AG10803 (cell line): ENCODE data around the gene CTPS1.

ENCODE experiments used
- DNase-seq: peaks from one replicate; pipeline ENCODE4 v3.0.0; 2010; ENCODE audit warnings: low read depth
- H3K4me3 ChIP-seq: 2 replicates; pipeline ENCODE4 v1.5.1; 2011; ENCODE audit warnings: mild to moderate bottlenecking, low read length, control low read depth
- TF ChIP-seq, protein P1 (sequence below): conservative IDR thresholded peaks from 2 replicates; pipeline ENCODE4 v1.5.1; 2011; ENCODE audit warnings: mild to moderate bottlenecking, low read length, control low read depth, inconsistent platforms

CTPS1 gene

DNA sequence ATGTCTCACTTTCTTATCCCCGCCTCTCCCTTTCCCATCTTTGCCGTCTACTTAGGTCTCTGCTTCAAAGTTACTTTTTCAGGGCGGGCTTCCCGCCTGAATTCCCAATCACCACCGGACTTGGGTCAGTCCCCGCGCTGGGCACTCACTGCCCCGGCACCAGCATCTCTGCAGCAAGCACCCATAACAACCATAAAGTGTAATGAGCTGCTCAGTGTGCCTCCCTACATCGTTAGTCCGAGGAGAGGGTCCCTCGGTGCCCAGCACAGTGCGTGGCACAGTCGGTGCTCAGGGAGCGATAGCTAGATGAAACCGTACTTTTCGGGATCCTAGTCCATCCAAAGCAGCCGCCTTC, 633 bp upstream of the CTPS1 start:
- DNase-seq, result no peak
- TF ChIP-seq, protein P1, sequence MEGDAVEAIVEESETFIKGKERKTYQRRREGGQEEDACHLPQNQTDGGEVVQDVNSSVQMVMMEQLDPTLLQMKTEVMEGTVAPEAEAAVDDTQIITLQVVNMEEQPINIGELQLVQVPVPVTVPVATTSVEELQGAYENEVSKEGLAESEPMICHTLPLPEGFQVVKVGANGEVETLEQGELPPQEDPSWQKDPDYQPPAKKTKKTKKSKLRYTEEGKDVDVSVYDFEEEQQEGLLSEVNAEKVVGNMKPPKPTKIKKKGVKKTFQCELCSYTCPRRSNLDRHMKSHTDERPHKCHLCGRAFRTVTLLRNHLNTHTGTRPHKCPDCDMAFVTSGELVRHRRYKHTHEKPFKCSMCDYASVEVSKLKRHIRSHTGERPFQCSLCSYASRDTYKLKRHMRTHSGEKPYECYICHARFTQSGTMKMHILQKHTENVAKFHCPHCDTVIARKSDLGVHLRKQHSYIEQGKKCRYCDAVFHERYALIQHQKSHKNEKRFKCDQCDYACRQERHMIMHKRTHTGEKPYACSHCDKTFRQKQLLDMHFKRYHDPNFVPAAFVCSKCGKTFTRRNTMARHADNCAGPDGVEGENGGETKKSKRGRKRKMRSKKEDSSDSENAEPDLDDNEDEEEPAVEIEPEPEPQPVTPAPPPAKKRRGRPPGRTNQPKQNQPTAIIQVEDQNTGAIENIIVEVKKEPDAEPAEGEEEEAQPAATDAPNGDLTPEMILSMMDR, result no peak
- peak overlapping the region; percentile 85 for H3K4me3 ChIP-seq

DNA sequence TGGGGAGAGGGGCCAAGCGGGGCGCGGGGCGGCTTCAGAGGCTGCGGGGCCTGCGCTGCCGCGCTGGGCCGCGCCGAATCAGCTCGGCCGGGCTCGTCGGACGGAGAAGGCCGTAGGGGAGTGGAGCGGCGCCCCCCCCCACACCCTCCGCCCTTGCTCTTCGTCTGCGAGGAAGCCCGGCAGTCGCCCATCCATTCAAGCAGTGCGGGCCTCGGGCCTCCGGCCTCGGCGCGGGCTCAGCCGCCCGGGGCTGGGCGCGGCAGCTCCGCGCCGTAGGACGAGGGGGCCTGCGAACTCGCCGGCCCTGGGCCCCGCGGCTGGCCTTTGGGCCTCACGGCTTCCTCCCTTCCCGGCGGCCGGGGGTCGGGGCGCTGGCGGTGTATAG, 564 bp downstream of the CTPS1 start:
- TF ChIP-seq, protein P1, result no peak
- H3K4me3 ChIP-seq, result peak overlapping the region; percentile 85
- DNase-seq, result no peak

DNA sequence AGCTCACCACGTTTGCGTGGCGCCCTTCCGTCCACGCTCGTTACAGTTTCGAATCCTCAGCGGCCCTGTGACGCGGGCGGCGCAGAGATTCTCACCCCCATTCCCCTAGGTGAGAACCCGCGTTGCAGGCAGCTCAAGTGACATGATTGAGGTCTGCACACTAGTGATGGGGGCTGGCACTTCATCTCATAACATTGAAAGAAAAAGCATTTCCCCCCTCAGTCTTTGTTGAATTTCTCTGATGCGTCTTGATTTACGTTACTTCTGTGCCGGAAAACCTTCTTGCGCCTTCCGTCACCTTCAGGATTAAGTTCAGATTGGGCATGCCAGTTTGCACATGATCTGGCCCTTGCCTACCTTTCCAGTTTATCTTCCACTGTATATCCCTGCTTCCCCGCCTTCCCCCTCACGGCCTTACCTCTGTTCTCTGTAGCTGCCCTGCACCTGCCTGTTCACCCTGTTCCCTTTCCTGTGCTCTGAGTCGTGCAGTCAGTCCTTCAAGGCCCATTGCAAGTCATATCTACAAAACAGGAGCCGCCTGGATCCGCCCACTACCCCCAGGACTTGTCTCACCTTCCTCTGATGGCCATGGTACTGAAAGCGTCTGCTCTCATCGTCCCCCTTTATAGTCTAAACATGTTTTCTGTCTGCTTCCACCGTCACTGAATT, 1.1 kb downstream of the CTPS1 start:
- peak overlapping the region; percentile 85 for H3K4me3 ChIP-seq
- TF ChIP-seq, protein P1, result no peak
- no peak for DNase-seq

DNA sequence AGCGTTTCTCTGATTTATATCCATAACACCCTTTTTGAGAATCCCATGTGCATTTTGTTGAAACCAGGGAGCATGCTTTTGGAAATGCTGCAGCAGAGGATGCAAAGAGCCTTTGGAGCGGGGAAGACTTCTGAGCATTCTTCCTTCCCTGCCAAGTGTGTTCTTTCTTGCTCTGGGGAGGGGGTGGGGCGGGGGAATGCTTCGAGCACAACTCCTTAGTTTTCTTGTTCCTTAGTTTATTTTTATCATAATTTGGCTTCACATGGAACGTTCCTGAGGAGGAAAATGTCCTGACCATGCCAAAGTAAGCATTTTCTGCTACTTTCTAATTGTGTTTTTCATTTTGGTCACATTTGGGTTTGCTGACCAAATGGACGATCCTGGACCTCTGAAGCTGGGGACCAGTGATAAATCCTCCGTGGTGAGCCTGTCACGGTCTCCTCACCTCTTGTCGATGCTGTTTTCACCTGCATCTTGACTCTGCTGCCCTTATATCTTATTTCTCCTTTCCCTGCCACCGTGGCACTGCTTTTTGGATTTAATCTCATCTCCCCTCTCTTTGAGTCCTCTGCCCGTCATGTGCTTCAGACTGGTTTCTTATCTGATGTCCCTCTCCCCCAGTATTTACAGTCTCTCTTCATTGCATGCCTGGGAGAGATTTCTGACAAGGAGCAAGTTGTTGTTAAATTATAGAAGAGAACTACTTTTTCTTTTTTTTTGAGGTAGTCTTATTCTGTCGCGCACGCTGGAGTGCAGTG, 2.4 kb downstream of the CTPS1 start:
- peak overlapping the region; percentile 85 for H3K4me3 ChIP-seq
- peak; percentile 47 for DNase-seq
- TF ChIP-seq, protein P1, result no peak

DNA sequence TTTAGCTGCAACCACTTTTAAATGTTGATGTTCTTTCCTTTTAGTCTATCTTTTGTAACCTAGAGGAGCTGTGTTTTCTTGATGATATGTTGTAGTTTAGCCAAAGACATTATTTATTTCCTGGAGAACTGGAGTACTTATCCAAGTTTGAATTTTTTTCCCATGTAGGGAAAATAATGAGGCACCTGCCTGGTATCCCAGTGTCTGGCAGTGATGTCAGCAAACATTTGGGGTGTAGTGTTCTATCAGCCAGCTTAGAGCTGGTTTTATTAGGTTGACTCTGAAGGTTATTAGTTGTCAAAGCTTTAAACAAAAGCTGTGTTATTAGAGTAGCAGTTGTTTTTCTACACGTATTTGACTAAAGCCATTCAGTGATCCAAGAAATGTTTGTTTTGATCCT, 3.2 kb downstream of the CTPS1 start:
- no peak overlapping the region for H3K4me3 ChIP-seq

DNA sequence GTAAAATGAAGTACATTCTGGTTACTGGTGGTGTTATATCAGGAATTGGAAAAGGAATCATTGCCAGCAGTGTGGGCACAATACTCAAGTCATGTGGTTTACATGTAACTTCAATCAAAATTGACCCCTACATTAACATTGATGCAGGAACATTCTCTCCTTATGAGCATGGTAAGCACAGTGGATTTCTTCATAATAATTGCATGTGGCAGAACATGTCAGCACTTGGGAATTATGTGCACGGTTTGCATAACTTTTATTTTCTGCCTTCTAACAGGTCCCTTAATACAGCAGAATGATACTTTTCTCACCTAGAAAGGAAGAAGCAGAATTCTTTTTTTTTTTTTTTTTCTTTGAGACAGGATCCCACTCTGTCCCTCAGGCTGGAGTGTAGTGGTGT, 3.8 kb downstream of the CTPS1 start:
- H3K4me3 ChIP-seq, result no peak overlapping the region
- peak; percentile 53 for DNase-seq
- TF ChIP-seq, protein P1, result no peak

More for the DNA sequence above, 3.2 kb downstream of the CTPS1 start:
- DNase-seq, result peak; percentile 48
- TF ChIP-seq, protein P1, result no peak

DNA sequence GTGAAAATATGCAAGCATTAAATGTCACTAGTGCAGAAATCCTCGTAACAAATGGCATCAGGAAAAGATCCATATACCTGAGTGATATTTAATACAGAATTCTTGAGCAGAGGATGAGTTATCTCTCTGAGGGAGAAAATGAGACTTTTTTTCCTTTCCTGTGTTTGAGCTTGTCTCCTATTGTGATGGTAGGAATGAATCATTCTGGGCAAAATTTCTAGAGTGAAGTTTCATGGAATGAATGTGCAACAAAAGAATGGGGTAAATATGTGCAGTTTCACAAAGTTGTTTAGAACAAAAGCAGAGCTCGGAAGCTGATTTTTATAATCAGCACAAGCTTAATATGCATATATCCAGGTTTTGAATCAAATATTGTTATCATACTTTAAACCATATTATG, 4.6 kb downstream of the CTPS1 start:
- TF ChIP-seq, protein P1, result no peak
- DNase-seq, result peak; percentile 59

More for the DNA sequence above, 4.6 kb downstream of the CTPS1 start:
- H3K4me3 ChIP-seq, result no peak overlapping the region
